MM.1S (cell line): Measurements from ENCODE around the gene PNMT.

ENCODE experiments used
- CTCF ChIP-seq: fragments of 300-600 bp; sonication (generic); IDR thresholded peaks from 2 replicates; pipeline ENCODE4 v1.5.1; 2016; ENCODE audit warnings: antibody characterized with exemption, low read length, mixed read lengths
- EZH2 ChIP-seq: fragments of 300-600 bp; sonication (generic); optimal IDR thresholded peaks from 2 replicates; pipeline ENCODE3; 2017; ENCODE audit warnings: low read depth, mild to moderate bottlenecking, antibody characterized with exemption, low read length, mixed read lengths

GRCh38 chr17:39655105-39655504, 13.1 kb upstream of the PNMT start:
- TF ChIP-seq CTCF (no peak), EZH2 (no peak)
